LHCN-M2 (cell line): ENCODE results near the gene MRNIP. TPM values are rescaled to one million over a fixed set of nuclear protein-coding genes. Genes with fewer than 3 reads are reported as not detected.
A peak's percentile ranks its signal among the peaks of the same experiment; 100 is the strongest.

Experiments used
- DNase-seq: peaks from one replicate; pipeline ENCODE4 v3.0.0-alpha.2; 2012; ENCODE audit warnings: low read depth
- total RNA-seq: library from RNA; depleted of rRNA; stranded (reverse); fragments of >200 nt; gene quantifications from 2 replicates; pipeline ENCODE4 v1.2.3, GENCODE V29; 2014

Gene MRNIP
- total RNA-seq, 1 experiment from 2014 or later: 15.3 TPM

DNA sequence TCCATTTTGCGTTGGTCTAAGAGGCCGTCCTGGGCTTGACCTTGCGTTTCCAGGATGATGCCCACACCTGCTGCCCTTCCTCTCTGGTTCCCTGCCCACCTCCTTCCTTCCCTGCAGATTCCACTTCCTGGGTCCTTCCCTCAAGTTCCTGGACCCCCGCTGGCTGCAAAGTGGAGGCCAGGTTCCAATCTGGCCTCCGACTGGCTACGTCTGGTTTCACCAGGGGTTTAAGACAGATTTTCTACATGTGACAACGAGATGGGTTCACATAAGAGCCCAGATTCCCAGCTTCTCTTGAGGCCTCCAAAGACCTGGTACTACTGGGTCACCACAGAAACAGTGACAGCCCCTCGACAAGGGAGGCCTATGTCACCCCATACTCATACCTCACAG is 54.1 kb downstream of the MRNIP start:
- no peak for DNase-seq

DNA sequence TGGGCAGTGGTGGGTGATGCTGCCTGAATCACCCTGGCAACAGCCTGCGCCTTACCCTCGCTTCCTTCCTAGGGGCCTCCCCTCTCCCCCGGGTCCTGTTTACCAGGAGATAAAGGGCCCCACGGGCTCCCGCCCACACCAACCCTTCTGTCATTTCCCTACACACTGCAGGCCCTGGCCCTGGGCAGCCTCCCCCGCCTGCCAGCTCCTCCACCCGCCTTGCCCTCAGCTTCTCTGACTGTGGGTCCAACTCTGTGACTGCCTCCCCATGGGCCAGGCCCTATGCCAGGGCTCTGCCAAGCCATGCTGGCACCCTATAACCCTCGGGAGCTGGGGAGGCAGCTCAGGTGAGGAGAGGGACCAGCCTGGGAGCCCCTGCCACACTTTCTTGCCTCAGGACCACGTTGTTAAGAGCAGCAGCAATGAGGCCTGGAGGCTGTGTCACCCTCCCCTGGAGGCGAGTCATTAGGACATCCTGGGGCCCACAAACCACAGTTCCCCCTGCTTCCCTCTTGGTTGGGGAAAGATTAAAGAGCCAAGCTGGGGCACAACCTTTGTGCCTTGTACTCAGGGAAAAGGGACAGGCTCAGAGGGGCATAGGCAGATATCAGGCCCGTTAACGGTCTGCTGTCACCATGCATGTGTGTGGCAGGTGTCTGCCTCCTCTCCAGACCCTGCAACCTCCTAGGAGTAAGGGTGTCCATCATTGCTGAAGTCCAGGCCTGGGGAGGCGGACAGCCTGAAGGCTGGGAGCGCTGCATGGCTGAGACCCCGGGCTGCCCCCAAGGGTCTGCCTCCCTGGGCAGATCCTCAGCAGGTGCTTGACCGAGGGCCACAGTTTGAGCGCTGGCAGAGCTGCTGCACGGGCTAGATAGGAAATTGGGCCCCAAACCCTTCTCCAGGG is 54.7 kb downstream of the MRNIP start:
- DNase-seq: peak; percentile 33

DNA sequence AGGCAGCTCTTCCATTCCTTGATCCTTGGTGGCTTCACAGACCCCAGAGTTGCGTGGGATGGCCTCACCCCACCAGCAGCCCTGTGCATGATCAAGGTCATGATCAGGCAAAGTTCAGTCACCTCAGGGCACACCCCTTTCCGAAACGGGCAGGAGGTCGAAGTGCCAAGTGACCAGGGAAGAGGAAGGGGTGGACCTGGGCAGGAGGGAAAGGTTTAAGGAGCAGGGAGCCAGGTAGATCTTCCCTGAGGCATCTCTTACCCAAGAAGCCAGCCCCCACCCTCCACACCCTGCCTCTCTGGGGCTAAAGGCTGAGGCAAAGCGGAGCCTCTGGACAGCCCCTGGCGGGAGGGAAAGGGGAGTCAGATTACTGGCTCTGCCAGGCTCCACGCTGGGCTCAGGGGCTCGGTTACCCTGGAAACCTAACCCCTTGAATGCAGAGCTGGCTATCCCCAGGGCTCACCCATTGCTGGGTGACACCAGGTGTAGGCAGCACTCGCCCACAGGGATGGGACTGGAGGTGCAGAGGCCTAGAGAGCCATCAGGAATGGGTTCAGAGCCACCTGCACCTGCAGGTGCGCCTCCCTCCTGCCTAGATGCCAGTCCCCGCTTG is 55.6 kb downstream of the MRNIP start:
- DNase-seq: no peak

DNA sequence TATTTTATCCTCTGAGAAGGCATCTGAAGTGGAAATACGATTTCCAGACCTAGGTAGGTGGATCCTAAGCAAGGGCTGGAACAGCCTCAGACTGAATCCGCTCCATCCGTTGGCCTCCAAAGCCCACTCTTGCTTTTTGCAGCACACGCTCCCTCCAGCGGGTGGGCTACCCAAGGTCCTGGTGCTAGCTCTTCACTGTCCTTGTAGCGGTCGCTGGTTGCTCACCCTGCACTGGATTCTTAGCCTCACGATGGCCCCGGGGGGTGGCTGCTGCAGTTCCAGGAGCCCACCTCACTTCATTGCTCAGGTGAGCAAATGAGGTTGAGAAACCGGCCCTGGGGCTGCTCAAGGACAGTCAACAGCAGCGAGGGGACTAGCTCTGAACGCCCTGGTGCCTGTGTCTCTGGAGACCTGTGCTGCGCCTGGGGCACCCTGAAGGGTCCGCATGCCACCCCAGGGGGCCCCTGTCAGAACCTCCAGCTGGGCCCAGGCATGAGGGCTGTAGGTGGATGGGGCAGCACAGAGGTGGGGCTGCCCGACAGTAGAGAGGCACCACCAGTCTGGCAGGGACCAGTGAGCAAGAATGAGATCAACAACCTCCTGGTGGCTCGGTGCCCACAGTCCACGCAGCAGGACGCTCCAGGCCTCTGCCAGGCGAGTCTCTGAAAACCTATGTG is 56.3 kb downstream of the MRNIP start:
- no peak for DNase-seq

DNA sequence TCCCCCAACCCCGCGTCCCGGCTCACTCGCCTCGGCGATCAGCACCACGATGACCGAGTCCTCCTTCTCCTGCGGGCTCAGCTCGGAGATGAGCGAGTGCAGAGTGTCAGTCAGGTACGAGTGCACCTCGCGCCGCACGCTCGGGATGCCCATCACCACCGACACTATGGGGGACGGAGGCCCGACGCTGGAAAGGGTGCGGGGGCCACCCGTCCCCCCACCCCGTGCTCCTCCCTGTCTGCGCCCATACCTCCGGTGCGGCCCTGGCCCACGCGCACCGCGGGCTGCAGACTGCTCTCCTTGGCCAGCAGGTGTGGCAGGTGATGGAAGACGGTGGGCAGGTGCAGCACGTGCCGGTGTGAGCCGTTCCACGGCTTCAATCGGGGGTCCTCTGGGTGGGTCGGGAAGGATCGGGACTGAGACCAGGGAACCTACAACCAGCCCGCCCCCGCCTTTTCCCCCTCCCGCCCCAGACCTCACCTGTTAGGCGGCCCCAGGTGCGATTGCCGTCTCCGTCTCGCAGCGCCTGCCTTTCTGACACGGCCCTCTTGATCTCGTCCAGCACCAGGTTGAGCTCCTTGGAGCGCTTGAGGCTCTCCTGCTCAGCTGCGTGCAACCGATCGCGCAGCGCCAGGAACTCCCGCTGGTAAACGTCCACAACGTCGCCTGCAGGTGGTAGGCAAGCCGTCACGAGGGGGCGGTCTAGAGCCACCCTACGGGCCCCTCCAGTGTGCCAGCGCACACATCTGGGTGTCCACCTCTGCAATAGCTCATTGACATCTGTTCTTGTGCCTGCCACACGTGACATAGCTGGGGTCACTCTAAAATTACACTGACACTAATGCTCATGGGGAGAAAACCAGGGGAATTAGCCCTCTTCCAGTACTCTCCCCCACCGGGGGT is 57.1 kb downstream of the MRNIP start:
- DNase-seq: no peak

DNA sequence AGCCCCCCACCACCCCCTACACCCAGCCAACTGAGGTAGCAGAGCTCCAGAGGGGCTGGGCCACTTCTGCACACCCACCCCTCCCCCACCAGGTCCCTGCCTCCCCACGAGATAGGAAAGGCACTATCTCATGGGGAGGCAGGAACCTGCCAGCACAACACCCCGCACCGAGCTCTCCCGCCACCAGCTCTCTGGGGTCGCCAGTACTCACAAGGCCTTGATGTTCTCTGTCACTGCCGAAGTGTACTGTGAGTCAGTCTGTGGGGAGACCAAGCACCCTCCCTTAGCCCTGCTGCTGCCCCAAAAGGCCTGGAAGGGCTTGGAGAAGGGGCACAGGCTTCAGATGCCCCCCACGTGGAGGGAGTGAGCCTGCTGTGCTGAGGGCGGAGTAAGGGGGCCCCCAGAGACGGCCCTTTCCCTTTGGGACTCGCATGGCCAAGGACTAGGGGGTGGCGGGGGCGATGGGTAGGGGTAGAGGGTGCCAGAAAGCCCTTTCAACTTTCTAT is 57.9 kb downstream of the MRNIP start:
- DNase-seq: no peak

DNA sequence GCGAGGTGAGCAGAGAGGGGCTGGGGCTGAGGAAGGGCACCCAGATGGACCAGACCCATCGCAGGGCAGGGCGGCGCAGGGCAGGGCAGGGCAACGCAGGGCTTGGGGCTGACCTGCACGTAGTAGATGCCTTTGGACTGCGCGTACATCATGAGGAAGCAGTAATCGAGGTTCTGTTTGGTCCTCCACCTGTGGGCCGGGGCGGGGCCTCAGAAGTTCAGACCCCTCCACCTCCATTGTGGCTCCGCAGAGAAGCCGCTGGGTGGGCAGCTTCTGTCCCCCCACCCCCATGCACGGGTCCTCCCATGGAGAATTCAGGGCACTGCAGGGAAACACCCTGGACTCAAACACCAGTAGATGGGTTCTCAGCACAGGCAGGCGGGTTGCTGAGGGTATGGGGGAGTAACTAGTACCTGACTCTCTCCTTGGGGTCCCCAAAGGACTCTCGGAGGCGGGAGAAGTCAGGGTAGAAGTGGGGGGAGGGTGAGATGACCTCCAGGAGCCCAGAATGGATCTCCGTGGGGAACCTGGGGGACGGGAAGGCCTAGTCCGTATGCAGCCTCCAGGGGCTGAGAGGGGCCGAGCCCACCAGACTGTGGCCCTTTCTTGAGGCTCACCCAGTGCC is 58.4 kb downstream of the MRNIP start:
- DNase-seq: no peak

DNA sequence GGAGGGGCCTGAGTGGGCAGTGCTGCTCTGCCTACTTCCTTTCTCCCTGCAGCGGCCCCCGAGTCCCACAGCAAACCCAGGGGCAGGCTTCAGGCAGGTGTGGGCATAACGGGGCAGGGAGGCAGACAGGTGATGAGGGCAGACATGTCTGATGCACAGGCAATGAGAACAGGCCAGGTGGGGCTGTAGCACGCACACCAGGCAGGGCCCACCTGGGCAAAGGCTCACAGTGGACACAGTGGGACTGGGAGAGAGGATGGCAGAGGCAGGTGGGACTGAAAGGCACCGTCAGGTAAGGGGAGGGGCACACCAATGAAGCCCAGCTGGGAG is 59.0 kb downstream of the MRNIP start:
- DNase-seq: no peak

DNA sequence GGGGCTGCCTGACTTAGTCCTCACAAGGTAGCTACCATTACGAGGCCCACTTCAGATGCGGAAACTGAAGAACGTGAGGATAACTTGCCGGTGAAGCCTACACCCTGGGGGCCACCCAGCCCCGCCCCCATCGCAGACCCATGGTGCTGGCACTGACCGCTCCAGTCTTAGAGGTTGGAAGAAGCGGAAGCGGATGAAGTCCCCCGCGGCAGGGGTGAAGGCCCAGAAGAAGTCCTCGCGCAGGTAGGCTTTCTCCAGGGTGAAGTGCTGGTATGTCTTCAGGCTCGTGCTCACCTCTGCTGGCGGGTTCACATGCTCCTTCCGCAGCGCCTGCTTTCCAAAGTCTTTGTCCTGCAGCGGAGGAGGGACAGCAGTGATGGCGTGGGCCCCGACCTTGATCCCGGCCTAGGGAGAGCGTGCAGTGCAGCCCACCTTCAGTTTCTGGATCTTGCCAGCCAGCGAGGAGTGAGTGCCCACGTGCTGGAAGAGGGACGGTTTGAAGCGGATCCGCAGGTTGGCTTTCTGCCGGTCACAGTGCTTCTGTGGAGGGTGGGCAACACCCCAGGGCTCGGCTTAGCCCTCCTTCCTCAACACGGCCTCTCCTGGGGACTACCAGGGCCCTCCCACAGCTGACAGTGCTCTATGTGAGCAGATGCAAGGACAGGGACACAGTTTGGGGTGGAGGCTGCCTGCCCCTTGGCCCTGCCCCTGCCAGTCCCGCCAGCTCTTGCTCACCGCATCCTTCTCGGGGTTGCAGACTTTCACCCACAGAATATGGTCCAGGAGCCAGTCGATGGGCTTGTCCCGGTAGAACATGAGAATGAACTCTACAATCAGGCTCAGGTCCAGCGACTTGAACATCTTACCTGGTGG is 59.6 kb downstream of the MRNIP start:
- DNase-seq: no peak

DNA sequence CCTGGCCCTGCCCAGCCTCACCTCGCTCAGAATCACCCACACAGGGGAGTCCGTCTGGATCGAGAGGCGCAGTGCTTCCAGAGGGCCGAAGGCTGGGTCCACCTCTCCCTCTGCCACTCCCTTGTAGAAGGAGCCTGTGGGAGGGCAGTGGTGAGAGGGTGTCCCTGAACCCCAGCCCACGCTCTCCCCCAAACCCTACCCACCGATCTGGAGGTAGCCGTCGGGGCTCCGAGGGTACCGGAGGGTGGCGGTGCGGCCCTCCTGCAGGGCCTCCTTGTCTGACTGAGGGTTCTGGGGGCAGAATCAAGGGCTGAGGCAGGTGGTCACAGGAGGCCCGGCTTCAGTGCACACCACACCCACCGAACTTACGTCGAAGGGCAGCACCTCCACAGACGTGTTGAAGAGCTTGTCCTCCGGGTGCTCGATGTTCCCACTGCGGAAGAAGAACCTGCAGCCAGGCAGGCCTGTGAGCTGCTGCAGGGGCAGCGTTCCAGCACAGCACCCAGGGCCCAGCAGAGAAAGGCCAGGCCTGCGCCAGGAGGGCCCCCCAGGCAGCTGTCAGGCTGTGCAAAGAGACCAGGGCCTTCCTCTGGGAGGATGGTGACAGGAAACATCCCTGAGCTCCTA is 60.4 kb downstream of the MRNIP start:
- no peak for DNase-seq

DNA sequence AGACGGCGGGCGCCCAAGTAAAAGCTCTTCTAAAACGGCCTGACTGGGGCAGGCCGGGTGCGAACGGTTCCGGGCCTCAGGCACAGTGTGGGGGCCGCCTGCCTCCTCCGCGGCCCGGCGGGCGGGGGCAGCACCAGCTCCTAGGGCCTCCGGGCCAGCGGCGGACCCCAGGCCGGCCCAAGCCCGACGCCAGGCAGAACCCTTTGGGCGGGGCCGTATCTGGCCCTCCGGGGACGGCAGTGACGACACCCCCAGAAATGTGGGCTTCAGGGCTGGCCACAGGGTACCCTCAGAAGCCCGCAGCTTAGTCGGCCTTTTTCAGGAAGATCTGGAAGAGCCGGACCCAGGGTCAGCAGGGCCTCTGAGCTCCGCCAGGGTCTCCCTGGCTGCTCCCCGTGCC is 60.9 kb downstream of the MRNIP start:
- no peak for DNase-seq

DNA sequence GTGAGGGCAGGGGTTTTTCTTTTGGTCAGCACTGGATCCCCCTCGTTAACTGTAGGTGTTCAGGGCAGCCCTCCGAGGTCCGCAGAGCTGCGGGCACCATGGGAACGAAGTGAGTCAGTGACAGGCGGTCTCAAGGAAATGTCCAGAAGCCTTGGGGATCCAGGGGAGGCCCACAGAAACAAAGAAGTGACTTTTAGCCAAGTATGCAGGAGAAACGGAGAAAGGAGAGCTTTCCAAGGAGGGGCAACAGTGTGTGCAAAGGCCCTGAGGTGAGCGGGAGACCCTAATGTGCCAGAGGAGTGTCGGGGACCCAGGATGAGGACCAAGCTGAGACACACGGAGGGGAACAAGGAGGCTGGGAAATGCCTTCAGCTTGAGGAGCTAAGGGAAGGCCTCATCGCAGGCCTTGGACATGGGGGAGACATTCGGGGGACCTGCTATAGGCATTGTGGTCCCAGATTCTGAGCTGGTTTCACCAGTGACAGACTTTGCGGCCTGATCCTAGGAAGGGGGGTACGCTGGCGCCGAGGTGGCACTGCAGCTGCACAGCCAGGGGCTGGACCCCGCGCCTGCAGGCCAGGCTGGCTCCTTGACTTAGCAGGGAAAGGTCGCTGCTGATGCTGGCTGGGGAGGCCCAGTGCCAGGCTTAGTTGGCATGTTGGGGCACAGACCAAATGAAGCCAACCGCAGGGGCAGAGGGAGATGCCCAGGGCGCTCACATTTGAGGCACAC is 61.6 kb downstream of the MRNIP start:
- no peak for DNase-seq

DNA sequence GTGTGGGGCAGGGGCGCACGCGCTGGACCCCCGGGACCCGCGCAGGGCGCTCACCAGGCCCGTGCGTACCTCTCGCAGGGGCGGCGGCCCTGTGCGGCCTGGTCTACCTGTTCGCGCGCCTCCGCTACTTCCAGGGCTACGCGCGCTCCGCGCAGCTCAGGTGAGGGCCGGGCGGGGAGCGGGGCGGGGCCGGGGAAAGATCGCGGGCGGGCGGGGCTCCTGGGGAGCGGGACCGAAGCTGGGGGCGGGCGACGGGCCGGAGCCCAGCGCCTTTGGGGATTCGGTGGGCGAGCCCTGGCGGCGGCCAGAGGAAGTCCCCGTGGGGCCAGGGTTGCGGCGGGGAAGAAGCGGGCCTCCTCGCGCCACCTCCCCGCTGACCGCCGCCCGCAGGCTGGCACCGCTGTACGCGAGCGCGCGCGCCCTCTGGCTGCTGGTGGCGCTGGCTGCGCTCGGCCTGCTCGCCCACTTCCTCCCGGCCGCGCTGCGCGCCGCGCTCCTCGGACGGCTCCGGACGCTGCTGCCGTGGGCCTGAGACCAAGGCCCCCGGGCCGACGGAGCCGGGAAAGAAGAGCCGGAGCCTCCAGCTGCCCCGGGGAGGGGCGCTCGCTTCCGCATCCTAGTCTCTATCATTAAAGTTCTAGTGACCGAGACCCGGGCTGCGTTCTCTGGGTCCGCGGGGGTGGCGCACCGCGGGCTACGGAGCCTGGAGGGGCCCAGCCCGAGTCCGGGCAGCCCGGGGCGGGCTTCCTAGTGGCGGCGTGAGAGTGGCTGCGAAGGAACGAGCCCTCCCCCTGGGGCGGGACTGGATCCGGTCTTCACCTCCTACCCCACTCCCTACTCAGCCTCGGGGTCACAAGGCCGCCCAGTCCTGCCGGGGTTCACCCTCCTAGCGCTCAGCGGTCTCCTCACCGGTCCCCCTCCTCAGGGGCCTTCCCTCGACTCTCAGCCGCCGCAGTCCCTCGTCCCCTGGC is 62.5 kb downstream of the MRNIP start:
- peak; percentile 75 for DNase-seq

DNA sequence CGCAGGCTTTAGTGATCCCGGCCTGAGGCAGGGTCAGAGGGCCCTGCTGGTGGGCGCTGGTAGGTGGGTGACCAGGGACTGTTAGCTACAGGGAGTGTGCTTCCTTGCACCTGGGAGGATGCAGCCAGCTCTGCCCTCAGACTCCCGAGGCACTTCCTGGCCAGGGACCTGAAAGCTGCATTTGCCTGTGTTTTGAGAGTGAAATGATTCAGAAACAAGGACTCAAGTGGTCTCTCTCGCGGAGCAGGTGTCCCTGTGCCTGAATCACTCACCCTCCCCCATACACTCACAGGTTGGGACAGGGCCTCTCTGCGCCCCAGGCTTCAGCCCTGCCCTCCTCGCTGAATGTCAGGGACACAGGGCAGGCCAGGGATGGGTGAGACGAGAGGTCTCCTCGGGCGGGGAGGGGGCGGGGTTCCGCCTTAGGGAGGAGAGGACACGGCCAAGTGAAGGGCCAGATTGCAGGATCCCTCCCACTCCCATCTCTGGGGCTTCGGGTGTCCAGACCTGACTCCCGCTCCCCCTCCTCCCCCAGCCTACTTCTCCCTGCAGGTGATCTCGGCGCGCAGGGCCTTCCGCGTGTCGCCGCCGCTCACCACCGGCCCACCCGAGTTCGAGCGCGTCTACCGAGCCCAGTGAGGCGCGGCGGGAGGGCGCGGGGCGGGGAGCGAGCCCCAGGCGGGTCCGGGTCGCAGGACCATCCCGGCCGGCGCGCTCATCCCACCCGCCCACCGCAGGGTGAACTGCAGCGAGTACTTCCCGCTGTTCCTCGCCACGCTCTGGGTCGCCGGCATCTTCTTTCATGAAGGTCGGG is 63.4 kb downstream of the MRNIP start:
- DNase-seq: no peak

DNA sequence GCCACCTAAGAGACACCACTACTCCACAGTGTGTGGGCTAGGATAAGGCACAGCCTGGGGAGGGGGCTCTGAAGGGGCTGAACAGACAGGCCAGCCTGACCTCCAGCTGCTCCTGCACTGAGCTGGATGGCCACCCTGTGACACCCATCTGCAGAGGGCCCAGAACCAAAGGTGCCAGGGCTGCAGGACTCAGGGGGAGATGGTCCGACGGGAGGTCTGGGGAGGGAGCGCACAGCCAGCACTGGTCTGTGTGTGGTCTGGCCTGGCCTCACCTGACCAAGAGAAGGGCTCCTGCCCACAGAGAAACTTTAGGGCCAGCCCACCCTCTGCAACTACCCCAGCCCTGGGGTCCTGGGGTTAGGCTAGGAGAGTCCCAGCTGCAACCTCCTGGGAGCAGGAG is 64.0 kb downstream of the MRNIP start:
- no peak for DNase-seq

DNA sequence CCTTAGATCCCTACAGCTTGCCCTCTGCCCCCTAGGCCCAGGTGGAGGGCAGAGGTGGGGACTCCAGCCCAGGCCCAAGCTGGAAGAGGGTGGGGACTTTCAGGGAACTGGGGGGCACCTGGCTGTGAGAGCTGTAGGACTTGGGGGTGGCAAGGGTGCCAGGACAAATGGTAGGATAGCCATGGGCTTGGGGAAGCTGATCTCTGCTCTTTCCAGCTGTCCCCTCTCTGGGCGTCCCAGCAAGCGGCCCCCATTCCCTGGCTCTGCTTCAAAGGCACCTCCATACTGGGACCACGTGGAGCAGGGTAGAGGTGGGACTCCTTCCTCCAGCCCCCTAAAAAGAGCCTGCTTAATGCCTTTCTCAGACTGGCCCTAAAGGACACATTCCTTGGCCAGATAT is 64.4 kb downstream of the MRNIP start:
- DNase-seq: no peak
